Bone marrow (tissue), 2 donors: ENCODE results near the gene NOTO.
"Not testable (repeated sequence)": the region's sequence is repeated elsewhere in the genome, so short reads cannot be mapped to it uniquely, and the experiment has no call there.

ENCODE experiments used
- DNase-seq, 2 donors: peaks; one replicate each; lab custom pipeline; 2025; lab: John Stamatoyannopoulos, UW

Gene NOTO

GRCh38 chr2:73202156-73203054 is at the start of gene NOTO:
Gene NOTO (plus strand): TSS chr2:73202574. CDS start chr2:73202667, 93 bp downstream.
- no peak for DNase-seq

GRCh38 chr2:73156539-73157124 is 45.7 kb upstream of the NOTO start:
- DNase-seq = no peak

GRCh38 chr2:73162856-73163391 is 39.5 kb upstream of the NOTO start:
- DNase-seq = no peak

GRCh38 chr2:73163483-73164367 is 38.6 kb upstream of the NOTO start:
- peak; percentile 7 to 24 for DNase-seq

- not testable (repeated sequence) for DNase-seq
Observed at GRCh38 chr2:73165978-73166377, 36.4 kb upstream of the NOTO start.

GRCh38 chr2:73166813-73167212 is 35.6 kb upstream of the NOTO start:
- not testable (repeated sequence) for DNase-seq

GRCh38 chr2:73168348-73168747 is 34.0 kb upstream of the NOTO start:
- DNase-seq = not testable (repeated sequence)

GRCh38 chr2:73170341-73170740 is 32.0 kb upstream of the NOTO start:
- DNase-seq = not testable (repeated sequence)

GRCh38 chr2:73172963-73173362 is 29.4 kb upstream of the NOTO start:
- DNase-seq = no peak

GRCh38 chr2:73173781-73174180 is 28.6 kb upstream of the NOTO start:
- no peak for DNase-seq

- DNase-seq = no peak
Observed at GRCh38 chr2:73174244-73174643, 28.1 kb upstream of the NOTO start.

GRCh38 chr2:73174941-73175662 is 27.3 kb upstream of the NOTO start:
- no peak for DNase-seq

- peak in 1 of 2 donors; percentile 17 for DNase-seq
Observed at GRCh38 chr2:73175663-73176204, 26.6 kb upstream of the NOTO start.

- no peak for DNase-seq
Observed at GRCh38 chr2:73176205-73176880, 26.0 kb upstream of the NOTO start.

GRCh38 chr2:73176881-73177644 is 25.3 kb upstream of the NOTO start:
- DNase-seq = peak; percentile 72 to 73

GRCh38 chr2:73177645-73178255 is 24.6 kb upstream of the NOTO start:
- no peak for DNase-seq

GRCh38 chr2:73185965-73186364 is 16.4 kb upstream of the NOTO start:
- DNase-seq = no peak

- DNase-seq = no peak
Observed at GRCh38 chr2:73187549-73187948, 14.8 kb upstream of the NOTO start.

- DNase-seq = no peak
Observed at GRCh38 chr2:73197579-73197978, 4.8 kb upstream of the NOTO start.
